ENCODE results near the gene CACNA1A.
"Not testable (repeated sequence)": the region's sequence is repeated elsewhere in the genome, so short reads cannot be mapped to it uniquely, and the experiment has no call there.

CACNA1A gene

DNA sequence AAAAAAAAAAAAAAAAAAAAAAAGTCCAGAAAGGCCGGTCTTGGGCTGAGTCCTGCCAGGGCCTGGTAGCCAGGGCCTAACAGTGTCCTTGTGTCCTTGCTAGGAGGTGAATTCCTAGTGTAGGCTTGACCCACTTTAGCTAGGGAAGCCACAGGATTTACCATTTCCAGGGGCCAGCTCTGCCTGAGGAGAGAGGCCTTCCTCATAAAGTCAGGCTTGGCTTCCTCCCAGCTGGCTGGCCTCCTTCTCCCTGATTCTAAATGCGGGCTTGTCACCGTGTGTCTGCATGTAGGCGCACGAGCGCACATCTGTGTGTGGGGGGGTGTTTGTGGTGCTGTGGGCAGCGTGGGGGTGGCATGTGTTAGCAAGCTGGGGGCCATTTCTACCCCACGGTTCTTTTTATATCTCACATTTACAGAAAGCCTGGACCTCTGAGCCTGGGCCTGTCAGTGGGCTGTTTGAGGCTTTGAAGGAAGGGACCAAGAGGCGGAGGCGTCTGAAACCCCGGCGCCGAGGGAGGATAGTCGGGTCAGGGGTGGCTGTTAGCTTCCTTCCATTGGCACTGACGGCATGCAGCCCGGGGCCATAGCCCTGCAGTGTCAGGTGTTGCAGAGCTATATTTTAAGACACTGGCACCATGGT is 324.4 kb downstream of the CACNA1A start:
- peak; percentile 61 for DNase-seq (ENCODE audit: low spot score)
- TF ChIP-seq, protein P1, sequence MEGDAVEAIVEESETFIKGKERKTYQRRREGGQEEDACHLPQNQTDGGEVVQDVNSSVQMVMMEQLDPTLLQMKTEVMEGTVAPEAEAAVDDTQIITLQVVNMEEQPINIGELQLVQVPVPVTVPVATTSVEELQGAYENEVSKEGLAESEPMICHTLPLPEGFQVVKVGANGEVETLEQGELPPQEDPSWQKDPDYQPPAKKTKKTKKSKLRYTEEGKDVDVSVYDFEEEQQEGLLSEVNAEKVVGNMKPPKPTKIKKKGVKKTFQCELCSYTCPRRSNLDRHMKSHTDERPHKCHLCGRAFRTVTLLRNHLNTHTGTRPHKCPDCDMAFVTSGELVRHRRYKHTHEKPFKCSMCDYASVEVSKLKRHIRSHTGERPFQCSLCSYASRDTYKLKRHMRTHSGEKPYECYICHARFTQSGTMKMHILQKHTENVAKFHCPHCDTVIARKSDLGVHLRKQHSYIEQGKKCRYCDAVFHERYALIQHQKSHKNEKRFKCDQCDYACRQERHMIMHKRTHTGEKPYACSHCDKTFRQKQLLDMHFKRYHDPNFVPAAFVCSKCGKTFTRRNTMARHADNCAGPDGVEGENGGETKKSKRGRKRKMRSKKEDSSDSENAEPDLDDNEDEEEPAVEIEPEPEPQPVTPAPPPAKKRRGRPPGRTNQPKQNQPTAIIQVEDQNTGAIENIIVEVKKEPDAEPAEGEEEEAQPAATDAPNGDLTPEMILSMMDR (IDR thresholded peaks at IDR 0.05; ENCODE audit: extremely low read depth, insufficient read depth, missing control alignments), result no peak
- in situ Hi-C loops (cut with MboI; ENCODE audit: low pct_unique_long_range_greater_than_20kb, low sequenced_read_pairs, unreplicated experiment), result no loop called here

DNA sequence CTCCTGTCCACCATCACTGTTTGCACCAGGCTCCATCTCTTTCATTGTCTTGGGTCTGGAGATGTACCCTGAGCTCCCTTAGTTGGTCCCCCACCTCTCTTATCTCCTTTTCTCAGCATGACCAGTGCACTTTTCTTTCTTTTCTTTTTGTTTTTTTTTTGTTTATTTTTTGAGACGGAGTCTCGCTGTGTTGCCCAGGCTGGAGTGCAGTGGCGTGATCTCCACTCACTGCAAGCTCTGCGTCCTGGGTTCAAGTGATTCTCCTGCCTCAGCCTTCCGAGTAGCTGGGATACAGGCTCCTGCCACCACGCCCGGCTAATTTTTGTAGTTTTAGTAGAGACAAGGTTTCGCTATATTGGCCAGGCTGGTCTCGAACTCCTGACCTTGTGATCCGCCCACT is 328.0 kb downstream of the CACNA1A start:
- DNase-seq (ENCODE audit: low spot score); in situ Hi-C loops (cut with MboI; ENCODE audit: low pct_unique_long_range_greater_than_20kb, low sequenced_read_pairs, unreplicated experiment): not testable (repeated sequence)

DNA sequence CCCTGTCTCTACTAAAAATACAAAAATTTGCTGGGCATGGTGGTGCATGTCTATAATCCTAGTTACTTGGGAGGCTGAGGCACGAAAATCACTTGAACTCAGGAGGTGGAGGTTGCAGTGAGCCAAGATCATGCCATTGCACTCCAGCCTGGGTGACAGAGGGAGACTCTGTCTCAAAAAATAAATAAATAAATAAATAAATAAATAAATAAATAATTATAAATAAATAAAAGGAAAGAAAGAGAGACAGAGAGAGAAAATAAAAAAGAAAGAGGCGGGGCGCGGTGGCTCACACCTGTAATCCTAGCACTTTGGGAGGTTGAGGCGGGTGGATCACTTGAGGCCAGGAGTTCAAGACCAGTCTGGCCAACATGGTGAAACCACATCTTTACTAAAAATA is 328.7 kb downstream of the CACNA1A start:
- DNase-seq (ENCODE audit: low spot score); in situ Hi-C loops (cut with MboI; ENCODE audit: low pct_unique_long_range_greater_than_20kb, low sequenced_read_pairs, unreplicated experiment): not testable (repeated sequence)

DNA sequence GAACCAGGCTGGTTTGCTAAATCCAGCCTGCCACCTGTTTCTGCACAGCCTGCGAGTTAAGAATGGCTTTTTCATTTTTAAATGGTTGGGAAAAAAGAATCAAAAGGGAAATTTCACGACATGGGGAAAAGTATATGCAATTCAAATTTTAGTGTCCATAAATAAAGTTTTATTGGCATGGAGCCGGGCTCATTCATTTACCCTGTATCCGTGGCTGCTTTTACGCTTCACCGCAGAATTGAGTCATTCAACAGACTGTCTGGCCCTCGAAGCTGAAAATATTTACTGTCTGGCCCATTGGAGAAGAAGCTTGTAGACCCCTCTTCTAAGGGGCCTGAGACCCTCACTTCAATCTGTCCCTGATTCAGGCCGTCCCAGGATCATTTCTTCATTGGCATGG is 329.9 kb downstream of the CACNA1A start:
- in situ Hi-C loops (cut with MboI; ENCODE audit: low pct_unique_long_range_greater_than_20kb, low sequenced_read_pairs, unreplicated experiment), result no loop called here
- DNase-seq (ENCODE audit: low spot score), result no peak
- TF ChIP-seq, protein P1 (IDR thresholded peaks at IDR 0.05; ENCODE audit: extremely low read depth, insufficient read depth, missing control alignments), result no peak

DNA sequence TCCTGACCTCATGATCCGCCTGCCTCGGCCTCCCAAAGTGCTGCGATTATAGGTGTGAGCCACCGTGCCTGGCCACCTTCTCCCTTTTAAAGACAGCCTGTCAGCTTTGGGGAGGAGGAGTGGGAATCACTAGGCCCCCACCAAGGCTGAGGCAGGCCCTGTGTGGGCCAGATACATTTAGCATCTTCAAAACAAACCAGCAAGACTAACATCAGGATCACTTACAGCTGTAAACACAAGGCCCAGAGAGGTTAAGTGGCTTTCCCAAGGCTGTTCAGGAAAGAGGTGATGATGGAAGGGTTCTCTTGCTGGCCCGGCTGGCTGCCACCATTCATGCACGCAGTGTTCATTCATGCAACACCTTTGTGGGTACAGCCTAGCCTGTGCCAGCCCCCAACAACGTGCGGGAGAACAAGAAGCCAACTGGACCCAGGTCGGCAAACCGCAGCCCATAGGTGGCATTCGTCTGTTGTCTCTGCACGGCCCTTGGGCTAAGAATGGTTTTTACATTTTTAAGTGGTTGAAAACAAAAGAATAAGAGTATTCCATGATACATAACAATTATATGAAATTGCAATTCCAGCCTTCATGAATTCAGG is 333.0 kb downstream of the CACNA1A start:
- in situ Hi-C loops (cut with MboI; ENCODE audit: low pct_unique_long_range_greater_than_20kb, low sequenced_read_pairs, unreplicated experiment), result no loop called here
- DNase-seq (ENCODE audit: low spot score), result no peak

DNA sequence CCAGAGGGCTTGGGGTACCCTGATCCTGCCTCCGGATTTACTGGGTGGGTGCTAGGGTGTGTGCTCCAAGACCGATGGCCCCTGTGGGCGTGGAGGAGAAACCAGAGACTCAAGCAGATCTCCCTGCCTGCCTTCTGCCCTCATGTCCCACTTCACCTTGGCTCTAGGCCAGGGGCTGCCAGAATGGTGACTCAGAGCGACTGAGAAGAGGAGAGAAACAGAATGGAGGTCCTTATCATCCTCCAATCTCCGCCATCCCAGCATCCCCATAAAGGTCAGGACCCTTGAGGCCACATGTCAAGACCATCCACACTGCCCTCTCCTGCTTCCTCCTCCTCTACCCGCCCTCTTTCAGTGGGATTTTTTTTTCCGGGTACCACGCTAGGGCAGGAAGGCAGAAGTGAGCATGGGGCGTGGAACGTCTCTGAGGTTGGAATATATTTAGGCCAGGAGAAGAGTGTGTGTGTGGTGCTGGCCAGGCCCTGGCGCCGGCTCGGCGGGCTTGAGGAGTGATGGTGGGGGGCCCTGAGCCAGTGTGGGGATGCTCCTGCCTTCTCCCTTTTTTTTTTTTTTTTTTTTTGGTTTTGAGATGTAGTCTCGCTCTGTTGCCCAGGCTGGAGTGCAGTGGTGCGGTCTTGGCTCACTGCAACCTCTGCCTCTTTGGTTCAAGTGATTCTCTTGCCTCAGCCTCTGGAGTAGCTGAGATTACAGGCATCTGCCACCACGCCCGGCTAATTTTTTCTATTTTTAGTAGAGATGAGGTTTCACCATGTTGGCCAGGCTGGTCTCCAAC is 333.7 kb downstream of the CACNA1A start:
- TF ChIP-seq, protein P1 (IDR thresholded peaks at IDR 0.05; ENCODE audit: extremely low read depth, insufficient read depth, missing control alignments), result no peak
- in situ Hi-C loops (cut with MboI; ENCODE audit: low pct_unique_long_range_greater_than_20kb, low sequenced_read_pairs, unreplicated experiment), result no loop called here
- peak; percentile 29 for DNase-seq (ENCODE audit: low spot score)

More for the DNA sequence above, 333.0 kb downstream of the CACNA1A start:
- TF ChIP-seq, protein P1 (IDR thresholded peaks at IDR 0.05; ENCODE audit: extremely low read depth, insufficient read depth, missing control alignments), result no peak

DNA sequence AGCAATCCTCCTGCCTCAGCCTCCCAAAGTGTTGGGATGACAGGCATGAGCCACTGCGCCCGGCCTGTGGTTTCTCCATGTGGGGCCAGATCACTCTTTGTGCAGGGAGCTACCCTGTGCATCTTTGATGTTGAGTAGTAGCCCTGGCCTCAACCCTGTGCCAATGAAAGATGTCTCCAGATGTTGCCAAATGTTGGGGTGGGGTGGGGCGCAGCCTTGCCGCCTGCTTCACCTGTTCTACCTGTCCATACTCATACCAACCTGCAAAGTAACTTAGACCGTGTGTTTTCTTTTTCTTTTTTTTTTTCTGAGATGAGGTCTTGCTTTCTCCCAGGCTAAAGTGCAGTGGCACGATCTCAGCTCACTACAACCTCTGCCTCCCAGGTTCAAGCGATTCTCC is 335.1 kb downstream of the CACNA1A start:
- DNase-seq (ENCODE audit: low spot score), result no peak
- TF ChIP-seq, protein P1 (IDR thresholded peaks at IDR 0.05; ENCODE audit: extremely low read depth, insufficient read depth, missing control alignments), result no peak
- in situ Hi-C loops (cut with MboI; ENCODE audit: low pct_unique_long_range_greater_than_20kb, low sequenced_read_pairs, unreplicated experiment), result no loop called here

Measured in GM13977 (cell line).